Ovary (tissue), 9 donors: ENCODE measurements around the gene PHACTR1. TPM values are rescaled to one million over a fixed set of nuclear protein-coding genes. Genes with fewer than 3 reads are reported as not detected.

Experiments
- DNase-seq, 5 donors: peaks; one replicate each; pipeline ENCODE4 v3.0.0-alpha.2; 2019 to 2020
- H3K27ac ChIP-seq, 2 donors: fragments of 200-600 bp; one replicate each; pipeline versions ENCODE4 v1.5.1 to v1.8.0; 2019 to 2022
- H3K27me3 ChIP-seq: fragments of 200-600 bp; one replicate; pipeline ENCODE4 v1.8.0; 2022
- H3K36me3 ChIP-seq: fragments of 200-600 bp; sonication (generic); one replicate; pipeline ENCODE4 v1.5.1; 2019
- H3K4me1 ChIP-seq: one replicate; pipeline ENCODE4 v1.8.1; 2013; ENCODE audit warnings: mild to moderate bottlenecking, moderate library complexity; ENCODE audit not compliant: insufficient read depth
- H3K4me3 ChIP-seq: fragments of 200-600 bp; sonication (generic); one replicate; pipeline ENCODE4 v1.5.1; 2017
- H3K9me3 ChIP-seq, 2 donors: fragments of 200-600 bp in 1 of 2; sonication (generic) in 1 of 2; one replicate each; pipeline versions ENCODE4 v1.5.1 to v1.8.1; 2013 to 2019; ENCODE audit warnings: mild to moderate bottlenecking in 1 of 2, moderate library complexity in 1 of 2
- EP300 ChIP-seq: sonication (generic); formaldehyde crosslinking; IDR thresholded peaks from one replicate; pipeline ENCODE4 v1.6.1; 2017; ENCODE audit warnings: antibody characterized with exemption
- POLR2A ChIP-seq: fragments of 450-650 bp; IDR thresholded peaks from one replicate; pipeline ENCODE4 v1.6.1; 2017; ENCODE audit warnings: antibody characterized with exemption, mild to moderate bottlenecking, moderate library complexity
- WGBS, 3 donors: extraction: QIAGEN DNeasy Blood & Tissue Kit in 1 of 3; methylation state at CpG; one replicate each; pipeline versions ENCODE4 v1.1.5 to v1.1.7; 2013 to 2017; 5-methylcytosine and 5-hydroxymethylcytosine counted together
- intact Hi-C, 4 donors: fragments of 100-400 bp; cut with DNase I; formaldehyde crosslinking; loops; one replicate each; pipeline versions ENCODE4 v1.11.0 to v1.15.1; 2022 to 2023
- polyA plus RNA-seq, 2 donors: library from polyadenylated mRNA; stranded (reverse); fragments of 200-250 nt in 1 of 2; fragments of 350-450 nt in 1 of 2; fragmentation: Illumina TruSeq in 1 of 2; extraction: RNeasy Lipid Tissue Mini Kit (QIAGEN cat#74804) in 1 of 2; gene quantifications; one replicate each; pipeline ENCODE4 v1.2.3, GENCODE V29; 2013 to 2014
- total RNA-seq, 7 donors: library from RNA; depleted of rRNA in 2 of 7; stranded (reverse); fragments of >200 nt in 2 of 7; fragmentation: NEBNext Ultra II Directional in 3 of 7; extraction: Animal tissue kit (Norgen Biotek cat#: 25700) in 3 of 7; gene quantifications; one replicate each; pipeline versions ENCODE4 v1.1.0 to v1.2.4, GENCODE V29; 2016 to 2023
- TF ChIP-seq, protein P1 (sequence below), 3 donors: fragments of 450-650 bp in 2 of 3; fragments of 200-600 bp in 1 of 3; IDR thresholded peaks; one replicate each; pipeline versions ENCODE4 v1.5.1 to v1.8.0; 2016 to 2022; ENCODE audit warnings: antibody characterized with exemption in 3 of 3, mild to moderate bottlenecking in 1 of 3
- donor health status: DM: no; HTN: no; CAD: no; lungs with moderate emphysema.
- donor health status: DM: no; HTN: no; CAD: no.
- donor health status: Bipolar disorder and iron deficiency.
- donor health status: DM: yes; HTN: yes; CAD: no.
- donor health status: DM: no; HTN: no; CAD: no.
- donor health status: DM: yes; HTN: yes; CAD: no.

PHACTR1 gene
- total and polyA plus RNA-seq, 9 donors, result 0.48 to 10.9 (median 3.7) TPM

- H3K27ac ChIP-seq, result no peak overlapping the region
- TF ChIP-seq, protein P1, sequence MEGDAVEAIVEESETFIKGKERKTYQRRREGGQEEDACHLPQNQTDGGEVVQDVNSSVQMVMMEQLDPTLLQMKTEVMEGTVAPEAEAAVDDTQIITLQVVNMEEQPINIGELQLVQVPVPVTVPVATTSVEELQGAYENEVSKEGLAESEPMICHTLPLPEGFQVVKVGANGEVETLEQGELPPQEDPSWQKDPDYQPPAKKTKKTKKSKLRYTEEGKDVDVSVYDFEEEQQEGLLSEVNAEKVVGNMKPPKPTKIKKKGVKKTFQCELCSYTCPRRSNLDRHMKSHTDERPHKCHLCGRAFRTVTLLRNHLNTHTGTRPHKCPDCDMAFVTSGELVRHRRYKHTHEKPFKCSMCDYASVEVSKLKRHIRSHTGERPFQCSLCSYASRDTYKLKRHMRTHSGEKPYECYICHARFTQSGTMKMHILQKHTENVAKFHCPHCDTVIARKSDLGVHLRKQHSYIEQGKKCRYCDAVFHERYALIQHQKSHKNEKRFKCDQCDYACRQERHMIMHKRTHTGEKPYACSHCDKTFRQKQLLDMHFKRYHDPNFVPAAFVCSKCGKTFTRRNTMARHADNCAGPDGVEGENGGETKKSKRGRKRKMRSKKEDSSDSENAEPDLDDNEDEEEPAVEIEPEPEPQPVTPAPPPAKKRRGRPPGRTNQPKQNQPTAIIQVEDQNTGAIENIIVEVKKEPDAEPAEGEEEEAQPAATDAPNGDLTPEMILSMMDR (IDR thresholded peaks at IDR 0.05), result no peak
- TF ChIP-seq POLR2A (no peak), EP300 (no peak)
- intact Hi-C loops, result no loop called here
- H3K4me3 ChIP-seq, result no peak overlapping the region
- H3K36me3 ChIP-seq, result no peaks in the 10 kb centered on the region
- no peak for DNase-seq
- no peaks in the 10 kb centered on the region for H3K27me3 ChIP-seq
- H3K4me1 ChIP-seq, result no peaks in the 10 kb centered on the region
- no peaks in the 10 kb centered on the region for H3K9me3 ChIP-seq
Observed at GRCh38 chr6:13112921-13113320, 396.4 kb downstream of the PHACTR1 start.

GRCh38 chr6:13113376-13113775 lies 396.8 kb downstream of the PHACTR1 start:
- TF ChIP-seq, protein P1 (IDR thresholded peaks at IDR 0.05), result no peak
- TF ChIP-seq POLR2A (no peak), EP300 (no peak)
- Histone ChIP-seq H3K27ac (no peak overlapping the region), H3K4me1 (no peaks in the 10 kb centered on the region), H3K36me3 (no peaks in the 10 kb centered on the region), H3K27me3 (no peaks in the 10 kb centered on the region), H3K9me3 (no peaks in the 10 kb centered on the region), H3K4me3 (no peak overlapping the region)
- DNase-seq, result no peak
- 78 to 85% (median 82%) methylated on average over 5 of the region's 5 CpGs for WGBS, 3 donors
- intact Hi-C loops, result no loop called here

GRCh38 chr6:13113981-13114593 lies 397.5 kb downstream of the PHACTR1 start:
- H3K4me3 ChIP-seq, result no peak overlapping the region
- intact Hi-C loops, result no loop called here
- H3K4me1 ChIP-seq, result no peaks in the 10 kb centered on the region
- H3K27ac ChIP-seq, result no peak overlapping the region
- TF ChIP-seq, protein P1 (IDR thresholded peaks at IDR 0.05), result no peak
- no peak for TF ChIP-seq POLR2A
- TF ChIP-seq EP300, result no peak
- H3K36me3 ChIP-seq, result no peaks in the 10 kb centered on the region
- WGBS, 3 donors, result 7 to 15% (median 10%) methylated on average over 5 of the region's 5 CpGs
- DNase-seq, result no peak
- no peaks in the 10 kb centered on the region for H3K27me3 ChIP-seq
- H3K9me3 ChIP-seq, result no peaks in the 10 kb centered on the region

GRCh38 chr6:13116155-13116554 lies 399.6 kb downstream of the PHACTR1 start:
- TF ChIP-seq, protein P1 (IDR thresholded peaks at IDR 0.05), result no peak
- no peak for TF ChIP-seq EP300
- no peak for TF ChIP-seq POLR2A
- no peaks in the 10 kb centered on the region for H3K36me3 ChIP-seq
- no peaks in the 10 kb centered on the region for H3K9me3 ChIP-seq
- 79 to 82% (median 81%) methylated on average over 1 of the region's 1 CpG for WGBS, 3 donors
- intact Hi-C loops, result no loop called here
- no peaks in the 10 kb centered on the region for H3K4me1 ChIP-seq
- H3K4me3 ChIP-seq, result no peak overlapping the region
- H3K27ac ChIP-seq, result no peak overlapping the region
- DNase-seq, result no peak
- no peaks in the 10 kb centered on the region for H3K27me3 ChIP-seq
